RPMI7951 (cell line): Measurements from ENCODE around the gene PRKCQ. TPM values are rescaled to one million over a fixed set of nuclear protein-coding genes. Genes with fewer than 3 reads are reported as not detected.
"Not testable (repeated sequence)": the region's sequence is repeated elsewhere in the genome, so short reads cannot be mapped to it uniquely, and the experiment has no call there.

Experiments used
- DNase-seq: peaks from one replicate; pipeline ENCODE4 v3.0.0-alpha.2; 2012; ENCODE audit warnings: low read depth
- total RNA-seq: library from RNA; depleted of rRNA; stranded (reverse); fragments of >200 nt; shearing (Covaris generic); gene quantifications from 2 replicates; pipeline ENCODE4 v1.2.3, GENCODE V29; 2014

The PRKCQ gene
- total RNA-seq, 1 experiment from 2014 or later = not detected

GRCh38 chr10:6595499-6595898, 15.4 kb upstream of the PRKCQ start:
- DNase-seq = no peak

GRCh38 chr10:6593241-6593671, 13.2 kb upstream of the PRKCQ start:
- DNase-seq = peak; percentile 17

GRCh38 chr10:6592080-6592479, 12.0 kb upstream of the PRKCQ start:
- DNase-seq = no peak

- DNase-seq = no peak
Measured at GRCh38 chr10:6591668-6592067, 11.6 kb upstream of the PRKCQ start.

- no peak for DNase-seq
Measured at GRCh38 chr10:6590100-6590499, 10.0 kb upstream of the PRKCQ start.

- DNase-seq = no peak
Measured at GRCh38 chr10:6589287-6590094, 9.4 kb upstream of the PRKCQ start.

GRCh38 chr10:6588845-6589244, 8.8 kb upstream of the PRKCQ start:
- DNase-seq = no peak

- DNase-seq = no peak
Measured at GRCh38 chr10:6588082-6588481, 8.0 kb upstream of the PRKCQ start.

GRCh38 chr10:6586501-6586900, 6.4 kb upstream of the PRKCQ start:
- DNase-seq = no peak

- DNase-seq = no peak
Measured at GRCh38 chr10:6583447-6583846, 3.4 kb upstream of the PRKCQ start.

- not testable (repeated sequence) for DNase-seq
Measured at GRCh38 chr10:6582913-6583312, 2.8 kb upstream of the PRKCQ start.

- no peak for DNase-seq
Measured at GRCh38 chr10:6582298-6582697, 2.2 kb upstream of the PRKCQ start.

- DNase-seq = no peak
Measured at GRCh38 chr10:6581778-6582228, 1.7 kb upstream of the PRKCQ start.

- DNase-seq = not testable (repeated sequence)
Measured at GRCh38 chr10:6581223-6581622, 1.1 kb upstream of the PRKCQ start.

- peak; percentile 40 for DNase-seq
Measured at GRCh38 chr10:6580279-6581029, 378 bp upstream of the PRKCQ start.

- no peak for DNase-seq
Measured at GRCh38 chr10:6579183-6579903, 733 bp downstream of the PRKCQ start.

GRCh38 chr10:6578795-6579182, 1.3 kb downstream of the PRKCQ start:
- no peak for DNase-seq

GRCh38 chr10:6578251-6578771, 1.8 kb downstream of the PRKCQ start:
- DNase-seq = no peak

GRCh38 chr10:6576326-6576725, 3.8 kb downstream of the PRKCQ start:
- DNase-seq = no peak

- DNase-seq = no peak
Measured at GRCh38 chr10:6574664-6575176, 5.4 kb downstream of the PRKCQ start.

GRCh38 chr10:6570893-6571292, 9.2 kb downstream of the PRKCQ start:
- no peak for DNase-seq

GRCh38 chr10:6569259-6569658, 10.8 kb downstream of the PRKCQ start:
- no peak for DNase-seq
